Activated naive CD4-positive, alpha-beta T cell treated with anti-CD3 and anti-CD28 coated beads, Interleukin-2, amount 50 U/mL, for 24 hours (primary cell): Measurements from ENCODE around the gene TMEM175.
"Not testable (repeated sequence)": the region's sequence is repeated elsewhere in the genome, so short reads cannot be mapped to it uniquely, and the experiment has no call there.

Experiments used
- H3K27ac Mint-ChIP-seq: one replicate; pipeline ENCODE4 v1.8.0; 2021; ENCODE audit warnings: mild to moderate bottlenecking, mixed read lengths
- H3K27me3 Mint-ChIP-seq: one replicate; pipeline ENCODE4 v1.8.0; 2021; ENCODE audit warnings: mixed read lengths
- H3K36me3 Mint-ChIP-seq: one replicate; pipeline ENCODE4 v1.8.0; 2021; ENCODE audit warnings: mixed read lengths
- H3K4me1 Mint-ChIP-seq: one replicate; pipeline ENCODE4 v1.8.0; 2021; ENCODE audit warnings: mixed read lengths
- H3K4me3 Mint-ChIP-seq: one replicate; pipeline ENCODE4 v1.8.0; 2021; ENCODE audit warnings: mild to moderate bottlenecking, mixed read lengths
- H3K9me3 Mint-ChIP-seq: one replicate; pipeline ENCODE4 v1.8.0; 2021; ENCODE audit warnings: mixed read lengths

TMEM175 gene

GRCh38 chr4:976016-976415 lies 43.8 kb downstream of the TMEM175 start:
- H3K27me3 Mint-ChIP-seq, H3K36me3 Mint-ChIP-seq, H3K9me3 Mint-ChIP-seq, H3K4me1 Mint-ChIP-seq, H3K27ac Mint-ChIP-seq, H3K4me3 Mint-ChIP-seq: not testable (repeated sequence)

- H3K9me3 Mint-ChIP-seq = no peaks in the 10 kb centered on the region
- H3K4me1 Mint-ChIP-seq = peaks cover under 1% of the 10 kb centered on the region
- no peaks in the 10 kb centered on the region for H3K27me3 Mint-ChIP-seq
- no peak overlapping the region for H3K4me3 Mint-ChIP-seq
- H3K27ac Mint-ChIP-seq = no peak overlapping the region
- H3K36me3 Mint-ChIP-seq = no peaks in the 10 kb centered on the region
Measured at GRCh38 chr4:978957-979701, 46.9 kb downstream of the TMEM175 start.

- Mint-ChIP-seq H3K27me3 (no peaks in the 10 kb centered on the region), H3K36me3 (no peaks in the 10 kb centered on the region), H3K9me3 (no peaks in the 10 kb centered on the region), H3K4me3 (no peak overlapping the region), H3K27ac (no peak overlapping the region), H3K4me1 (peaks cover 23% of the 10 kb centered on the region)
Measured at GRCh38 chr4:982291-982690, 50.0 kb downstream of the TMEM175 start.

GRCh38 chr4:982814-983213 lies 50.6 kb downstream of the TMEM175 start:
- H3K4me3 Mint-ChIP-seq = no peak overlapping the region
- H3K4me1 Mint-ChIP-seq = peaks cover 23% of the 10 kb centered on the region
- H3K36me3 Mint-ChIP-seq = no peaks in the 10 kb centered on the region
- H3K9me3 Mint-ChIP-seq = no peaks in the 10 kb centered on the region
- no peaks in the 10 kb centered on the region for H3K27me3 Mint-ChIP-seq
- no peak overlapping the region for H3K27ac Mint-ChIP-seq

GRCh38 chr4:984336-985054 lies 52.2 kb downstream of the TMEM175 start:
- H3K36me3 Mint-ChIP-seq = no peaks in the 10 kb centered on the region
- H3K4me1 Mint-ChIP-seq = peaks cover 23% of the 10 kb centered on the region
- H3K9me3 Mint-ChIP-seq = no peaks in the 10 kb centered on the region
- no peak overlapping the region for H3K27ac Mint-ChIP-seq
- no peaks in the 10 kb centered on the region for H3K27me3 Mint-ChIP-seq
- H3K4me3 Mint-ChIP-seq = peak overlapping the region; percentile 92

GRCh38 chr4:985123-985830 lies 53.0 kb downstream of the TMEM175 start:
- Mint-ChIP-seq H3K36me3 (no peaks in the 10 kb centered on the region), H3K27ac (no peak overlapping the region), H3K4me3 (peak overlapping the region; percentile 92), H3K9me3 (no peaks in the 10 kb centered on the region), H3K4me1 (peaks cover 23% of the 10 kb centered on the region), H3K27me3 (no peaks in the 10 kb centered on the region)

GRCh38 chr4:986428-986878 lies 54.2 kb downstream of the TMEM175 start:
- Mint-ChIP-seq H3K27me3 (no peaks in the 10 kb centered on the region), H3K4me1 (peaks cover 23% of the 10 kb centered on the region), H3K9me3 (no peaks in the 10 kb centered on the region), H3K36me3 (no peaks in the 10 kb centered on the region), H3K27ac (peak overlapping the region; percentile 87), H3K4me3 (peak overlapping the region; percentile 92)

- Mint-ChIP-seq H3K9me3 (no peaks in the 10 kb centered on the region), H3K4me3 (peak within 1 kb of the TSS; percentile 92), H3K36me3 (no peaks in the 10 kb centered on the region), H3K4me1 (peaks cover 23% of the 10 kb centered on the region), H3K27ac (peak within 1 kb of the TSS; percentile 87), H3K27me3 (no peaks in the 10 kb centered on the region)
Measured at GRCh38 chr4:986879-987623, 54.8 kb downstream of the TMEM175 start, which contains the start of gene IDUA. TSS of gene IDUA (plus strand) at chr4:987044. CDS start at chr4:987085, 41 bp downstream.

- Mint-ChIP-seq H3K36me3 (no peaks in the 10 kb centered on the region), H3K27me3 (no peaks in the 10 kb centered on the region), H3K27ac (no peak overlapping the region), H3K4me1 (peaks cover 23% of the 10 kb centered on the region), H3K4me3 (peak overlapping the region; percentile 84), H3K9me3 (no peaks in the 10 kb centered on the region)
Measured at GRCh38 chr4:987624-988513, 55.6 kb downstream of the TMEM175 start.

- Mint-ChIP-seq H3K27me3 (no peaks in the 10 kb centered on the region), H3K4me1 (peaks cover 23% of the 10 kb centered on the region), H3K9me3 (no peaks in the 10 kb centered on the region), H3K36me3 (no peaks in the 10 kb centered on the region), H3K27ac (no peak overlapping the region), H3K4me3 (no peak overlapping the region)
Measured at GRCh38 chr4:988726-989721, 56.8 kb downstream of the TMEM175 start.

- H3K27me3 Mint-ChIP-seq = no peaks in the 10 kb centered on the region
- H3K4me1 Mint-ChIP-seq = peaks cover 15% of the 10 kb centered on the region
- no peaks in the 10 kb centered on the region for H3K9me3 Mint-ChIP-seq
- no peak overlapping the region for H3K27ac Mint-ChIP-seq
- no peaks in the 10 kb centered on the region for H3K36me3 Mint-ChIP-seq
- no peak overlapping the region for H3K4me3 Mint-ChIP-seq
Measured at GRCh38 chr4:989722-990471, 57.6 kb downstream of the TMEM175 start.

- peaks cover 7% of the 10 kb centered on the region for H3K4me1 Mint-ChIP-seq
- H3K27me3 Mint-ChIP-seq = no peaks in the 10 kb centered on the region
- H3K36me3 Mint-ChIP-seq = no peaks in the 10 kb centered on the region
- no peaks in the 10 kb centered on the region for H3K9me3 Mint-ChIP-seq
- H3K27ac Mint-ChIP-seq = no peak overlapping the region
- no peak overlapping the region for H3K4me3 Mint-ChIP-seq
Measured at GRCh38 chr4:990746-991367, 58.6 kb downstream of the TMEM175 start.
